22Rv1 (cell line): Measurements from ENCODE around the gene PCBD2.

Source experiments
- H3K27ac ChIP-seq: fragments of 450-650 bp; 2 replicates; pipeline ENCODE4 v1.5.1; 2017
- ZFX ChIP-seq: fragments of 450-650 bp; IDR thresholded peaks from 2 replicates; pipeline ENCODE4 v1.6.1; 2017; ENCODE audit warnings: antibody characterized with exemption, borderline replicate concordance
- TF ChIP-seq, protein P1 (sequence below): fragments of 450-650 bp; IDR thresholded peaks from 2 replicates; pipeline ENCODE4 v1.5.1; 2017; ENCODE audit warnings: mild to moderate bottlenecking

PCBD2 gene

DNA sequence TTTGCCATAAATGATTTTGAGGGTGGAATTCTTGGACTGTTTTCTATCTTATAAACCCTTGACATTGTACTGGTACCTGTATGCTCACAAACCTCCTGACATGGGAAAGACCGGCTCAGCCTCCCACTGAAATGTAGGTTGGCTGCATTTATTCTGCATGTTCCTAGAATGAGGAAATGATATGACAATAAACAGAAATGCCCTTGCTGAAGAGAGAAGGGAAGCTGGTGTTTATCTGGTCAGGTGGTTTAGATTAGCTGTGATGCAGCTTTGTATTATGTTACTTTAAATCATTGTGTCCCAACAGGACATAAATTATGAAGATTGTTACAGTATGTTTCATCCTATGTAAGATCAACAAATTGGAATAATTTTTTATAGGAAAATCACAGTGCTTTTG lies 39.7 kb downstream of the PCBD2 start:
- no peak overlapping the region for H3K27ac ChIP-seq
- TF ChIP-seq, protein P1, sequence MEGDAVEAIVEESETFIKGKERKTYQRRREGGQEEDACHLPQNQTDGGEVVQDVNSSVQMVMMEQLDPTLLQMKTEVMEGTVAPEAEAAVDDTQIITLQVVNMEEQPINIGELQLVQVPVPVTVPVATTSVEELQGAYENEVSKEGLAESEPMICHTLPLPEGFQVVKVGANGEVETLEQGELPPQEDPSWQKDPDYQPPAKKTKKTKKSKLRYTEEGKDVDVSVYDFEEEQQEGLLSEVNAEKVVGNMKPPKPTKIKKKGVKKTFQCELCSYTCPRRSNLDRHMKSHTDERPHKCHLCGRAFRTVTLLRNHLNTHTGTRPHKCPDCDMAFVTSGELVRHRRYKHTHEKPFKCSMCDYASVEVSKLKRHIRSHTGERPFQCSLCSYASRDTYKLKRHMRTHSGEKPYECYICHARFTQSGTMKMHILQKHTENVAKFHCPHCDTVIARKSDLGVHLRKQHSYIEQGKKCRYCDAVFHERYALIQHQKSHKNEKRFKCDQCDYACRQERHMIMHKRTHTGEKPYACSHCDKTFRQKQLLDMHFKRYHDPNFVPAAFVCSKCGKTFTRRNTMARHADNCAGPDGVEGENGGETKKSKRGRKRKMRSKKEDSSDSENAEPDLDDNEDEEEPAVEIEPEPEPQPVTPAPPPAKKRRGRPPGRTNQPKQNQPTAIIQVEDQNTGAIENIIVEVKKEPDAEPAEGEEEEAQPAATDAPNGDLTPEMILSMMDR: no peak
- no peak for TF ChIP-seq ZFX

DNA sequence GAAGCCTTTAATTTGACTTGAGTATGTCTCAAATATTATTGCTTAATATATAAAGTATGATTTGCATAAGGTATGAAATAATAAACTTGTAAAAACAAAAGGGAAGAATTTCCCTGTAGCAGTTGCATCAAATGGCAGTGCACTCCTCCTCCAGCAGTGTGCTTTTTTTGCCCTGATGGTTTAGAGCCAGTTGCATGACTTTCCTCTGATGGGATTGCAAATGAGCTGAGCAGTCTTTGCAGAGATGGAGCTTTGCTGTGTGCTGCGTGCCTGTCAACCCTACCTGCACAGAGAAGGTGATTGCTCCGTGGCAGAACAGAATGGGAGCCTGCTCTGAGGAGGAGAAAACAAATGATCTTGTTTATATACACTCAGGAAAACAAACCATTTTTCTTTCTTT lies 40.1 kb downstream of the PCBD2 start:
- TF ChIP-seq, protein P1: no peak
- TF ChIP-seq ZFX: no peak
- H3K27ac ChIP-seq: no peak overlapping the region

DNA sequence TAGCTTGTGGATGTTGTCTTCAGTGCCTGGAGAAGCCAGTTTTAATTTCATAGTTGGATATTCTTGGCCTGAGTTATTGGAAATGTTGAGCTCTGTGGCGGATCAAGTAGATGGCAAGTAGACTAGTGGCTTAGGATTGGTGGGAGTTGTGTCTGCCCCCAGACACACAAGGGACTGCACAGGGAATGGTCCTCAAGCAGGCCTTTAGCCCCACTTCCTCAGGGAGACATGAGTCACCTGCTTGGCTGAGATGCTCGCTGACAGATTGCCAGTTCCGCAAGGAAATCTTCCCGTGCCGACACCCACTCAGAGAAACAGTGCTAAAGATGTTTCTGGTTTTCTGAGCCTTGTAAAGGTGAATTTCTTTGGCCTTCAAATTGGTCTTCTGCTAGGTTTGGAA lies 44.0 kb downstream of the PCBD2 start:
- H3K27ac ChIP-seq: no peak overlapping the region
- TF ChIP-seq, protein P1: no peak
- no peak for TF ChIP-seq ZFX

DNA sequence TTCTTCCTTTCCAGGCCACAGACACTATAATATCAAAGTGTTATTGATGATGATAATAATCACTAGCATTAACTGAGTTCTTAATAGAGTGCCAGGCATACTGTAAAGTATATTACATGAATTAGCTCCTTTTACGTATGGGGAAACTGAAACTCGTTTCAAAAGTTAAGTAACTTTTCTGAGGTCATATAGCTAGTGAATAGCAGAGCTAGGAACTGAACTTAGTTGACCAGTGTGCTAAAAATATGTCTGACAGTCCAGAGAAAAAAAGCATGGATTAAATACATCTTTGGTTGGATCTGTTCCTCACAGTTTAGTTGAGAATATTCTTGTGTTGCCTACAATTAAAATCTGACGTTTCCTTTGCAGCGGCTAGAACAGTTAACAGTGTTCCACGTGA lies 44.4 kb downstream of the PCBD2 start:
- TF ChIP-seq, protein P1: no peak
- TF ChIP-seq ZFX: no peak

DNA sequence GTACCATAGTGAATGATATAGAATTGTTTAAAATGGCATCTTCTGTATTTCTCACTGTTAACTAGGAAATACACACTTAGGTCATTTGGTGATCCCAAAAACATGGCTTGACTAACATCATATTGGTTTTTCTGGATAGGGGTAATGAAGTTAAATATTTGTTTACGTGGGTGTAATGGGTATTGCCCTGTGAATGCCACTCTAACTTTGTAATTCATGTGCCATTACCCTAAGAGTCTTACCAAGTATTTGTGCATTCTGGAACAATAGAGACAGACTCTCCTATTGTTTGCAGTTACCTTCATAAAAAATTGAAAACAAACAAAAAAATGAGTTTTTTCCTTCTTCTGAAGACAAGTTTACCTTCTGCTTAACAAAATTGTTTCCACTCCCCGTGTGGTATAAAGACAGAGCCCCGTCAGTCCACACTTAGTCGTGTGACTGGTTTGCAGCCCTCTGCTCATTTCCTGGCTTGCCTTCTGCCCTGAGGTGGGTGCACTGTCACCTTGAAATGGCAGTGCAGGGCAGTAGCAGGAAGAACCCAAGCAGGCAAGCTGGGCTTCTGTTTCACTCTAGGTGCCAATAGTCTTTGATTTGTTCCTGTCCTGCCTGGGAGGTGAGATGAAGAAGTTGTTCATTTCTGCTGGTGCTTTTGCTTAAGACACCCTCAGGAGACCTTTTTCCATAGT lies 53.1 kb downstream of the PCBD2 start:
- H3K27ac ChIP-seq: no peak overlapping the region
- TF ChIP-seq, protein P1: no peak
- no peak for TF ChIP-seq ZFX

More for the DNA sequence above, 44.4 kb downstream of the PCBD2 start:
- no peak overlapping the region for H3K27ac ChIP-seq

DNA sequence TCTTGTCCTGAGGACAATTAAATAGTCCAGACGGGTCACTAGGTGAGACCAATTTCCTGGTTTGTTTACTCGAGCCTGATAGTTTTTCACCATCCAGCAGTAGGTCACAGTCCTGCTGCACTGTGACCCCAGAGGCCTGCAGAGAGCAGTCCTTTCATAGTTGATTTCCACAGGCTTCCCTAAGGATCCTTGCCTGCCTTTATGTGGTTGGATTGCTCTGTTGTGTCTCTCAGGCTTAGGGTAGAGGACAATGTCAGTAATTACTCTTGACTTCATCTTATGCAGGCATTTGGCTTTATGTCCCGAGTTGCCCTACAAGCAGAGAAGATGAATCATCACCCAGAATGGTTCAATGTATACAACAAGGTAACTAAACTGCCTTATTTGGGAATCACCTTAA lies 53.8 kb downstream of the PCBD2 start:
- TF ChIP-seq, protein P1: no peak
- TF ChIP-seq ZFX: no peak
- H3K27ac ChIP-seq: no peak overlapping the region

DNA sequence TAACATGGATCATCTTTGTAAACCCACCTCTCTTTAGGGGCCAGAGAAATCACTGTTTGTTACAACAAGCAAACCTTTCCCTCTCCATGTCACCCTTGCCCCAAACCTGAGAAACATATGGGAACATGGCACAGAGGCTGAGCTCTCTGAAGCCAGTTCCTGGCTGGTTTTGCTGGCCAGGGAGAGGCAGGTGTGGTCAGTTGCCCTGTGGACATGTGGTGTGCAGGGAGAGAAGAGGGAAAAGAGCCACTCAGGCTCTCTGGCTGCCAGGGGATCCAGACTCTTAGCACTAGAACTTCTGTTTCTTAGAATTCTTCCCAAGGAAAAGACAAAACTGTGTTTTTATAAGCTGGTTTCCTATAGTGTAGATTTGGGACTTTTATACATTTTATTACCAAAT lies 58.2 kb downstream of the PCBD2 start:
- TF ChIP-seq, protein P1: no peak
- no peak for TF ChIP-seq ZFX
- no peak overlapping the region for H3K27ac ChIP-seq
